H1 (cell line): ENCODE measurements around the gene TP53. TPM values are rescaled to one million over a fixed set of nuclear protein-coding genes. Genes with fewer than 3 reads are reported as not detected.

Source experiments
- CTCF ChIA-PET: fragments of 300-600 bp; sonication (Branson Sonifier 250); formaldehyde crosslinking; loops from one replicate; lab custom pipeline; 2021; ENCODE audit not compliant: partially characterized antibody; lab: Charles Lee
- POLR2A ChIA-PET: fragments of 300-600 bp; sonication (Branson Sonifier 250); formaldehyde crosslinking; loops from one replicate; lab custom pipeline; 2021; ENCODE audit warnings: inconsistent platforms; ENCODE audit not compliant: partially characterized antibody; lab: Charles Lee
- DNase-seq, 2 experiments: peaks; one replicate each; pipeline versions ENCODE4 v3.0.0 to v3.0.0-alpha.2; 2010 to 2022; ENCODE audit warnings: low spot score in 2 of 2, low read depth in 1 of 2, mixed read lengths in 1 of 2
- FAIRE-seq: peaks from 2 replicates; lab custom pipeline; 2011; peaks lifted over from hg19 to GRCh38; lab: Jason Lieb, UNC
- H2AFZ ChIP-seq: 2 replicates; pipeline ENCODE4 v1.8.1; 2012; ENCODE audit warnings: low read length, inconsistent platforms
- H2AK5ac ChIP-seq: 2 replicates; pipeline ENCODE4 v1.6.1; 2013; ENCODE audit warnings: low read depth, low read length
- H2BK120ac ChIP-seq: replicated peaks from 2 replicates; pipeline ENCODE3; 2013; ENCODE audit warnings: low read depth, low read length, inconsistent platforms
- H2BK12ac ChIP-seq: 2 replicates; pipeline ENCODE4 v1.6.1; 2013; ENCODE audit warnings: low read depth, low read length
- H2BK15ac ChIP-seq: 2 replicates; pipeline ENCODE4 v1.6.1; 2013; ENCODE audit warnings: low read length
- H2BK20ac ChIP-seq: 2 replicates; pipeline ENCODE4 v1.6.1; 2013; ENCODE audit warnings: low read length
- H2BK5ac ChIP-seq: 2 replicates; pipeline ENCODE4 v1.6.1; 2013; ENCODE audit warnings: low read depth, low read length
- H3K14ac ChIP-seq: 2 replicates; pipeline ENCODE4 v1.6.1; 2013; ENCODE audit warnings: inconsistent platforms; ENCODE audit not compliant: insufficient read length
- H3K18ac ChIP-seq: 2 replicates; pipeline ENCODE4 v1.6.1; 2013; ENCODE audit warnings: low read length; ENCODE audit errors: extremely low read depth
- H3K23ac ChIP-seq: 2 replicates; pipeline ENCODE4 v1.6.1; 2013; ENCODE audit warnings: inconsistent platforms; ENCODE audit not compliant: insufficient read length
- H3K23me2 ChIP-seq: 2 replicates; pipeline ENCODE4 v1.6.1; 2013; ENCODE audit warnings: low read depth, low read length
- H3K27ac ChIP-seq: 2 replicates; pipeline ENCODE4 v1.6.1; 2011; ENCODE audit warnings: low read depth, low read length, inconsistent platforms
- H3K27me3 ChIP-seq, 4 experiments: replicated peaks in 1 of 4; 1 replicate in 1 of 4; 2 replicates in 3 of 4; pipeline versions ENCODE4 v1.6.1 to v1.8.1; 2011 to 2013; ENCODE audit warnings: low read length in 3 of 4, mild to moderate bottlenecking in 3 of 4, inconsistent platforms in 2 of 4, mixed read lengths in 2 of 4, moderate library complexity in 1 of 4; ENCODE audit not compliant: control insufficient read depth in 3 of 4, insufficient read depth in 3 of 4; ENCODE audit errors: extremely low read depth in 1 of 4
- H3K36me3 ChIP-seq, 4 experiments: 2 replicates each; pipeline versions ENCODE4 v1.6.1 to v1.8.1; 2011 to 2013; ENCODE audit warnings: mild to moderate bottlenecking in 4 of 4, low read length in 3 of 4, moderate library complexity in 2 of 4, control low read depth in 1 of 4, inconsistent platforms in 1 of 4; ENCODE audit not compliant: insufficient read depth in 4 of 4, control insufficient read depth in 2 of 4
- H3K4ac ChIP-seq: replicated peaks from 2 replicates; pipeline ENCODE3; 2013; ENCODE audit warnings: low read length, low read depth, mixed read lengths, inconsistent platforms; ENCODE audit not compliant: insufficient read length
- H3K4me1 ChIP-seq, 4 experiments: replicated peaks in 1 of 4; 1 replicate in 1 of 4; 2 replicates in 3 of 4; pipeline versions ENCODE4 v1.6.1 to v1.8.1; 2011 to 2013; ENCODE audit warnings: low read length in 3 of 4, inconsistent platforms in 2 of 4, mixed read lengths in 1 of 4; ENCODE audit not compliant: insufficient read depth in 4 of 4, control insufficient read depth in 3 of 4
- H3K4me2 ChIP-seq, 2 experiments: 2 replicates each; pipeline versions ENCODE4 v1.6.1 to v1.8.1; 2011 to 2013; ENCODE audit warnings: low read depth in 2 of 2, low read length in 2 of 2, control low read depth in 1 of 2, inconsistent platforms in 1 of 2, mild to moderate bottlenecking in 1 of 2; ENCODE audit not compliant: insufficient read depth in 1 of 2
- H3K4me3 ChIP-seq, 4 experiments: fragments of 200-600, 300-600 bp in 1 of 4; sonication (generic), shearing (Covaris generic), sonication (Bioruptor Twin) in 1 of 4; 2 replicates each; pipeline versions ENCODE4 v1.5.1 to v1.8.1; 2011 to 2016; ENCODE audit warnings: low read length in 4 of 4, low read depth in 3 of 4, control low read depth in 2 of 4, inconsistent platforms in 2 of 4, mild to moderate bottlenecking in 2 of 4, mixed read lengths in 1 of 4, moderate library complexity in 1 of 4; ENCODE audit not compliant: insufficient read depth in 2 of 4; ENCODE audit errors: extremely low read depth in 1 of 4
- H3K56ac ChIP-seq: replicated peaks from 2 replicates; pipeline ENCODE3; 2013; ENCODE audit warnings: low read depth, mild to moderate bottlenecking, mixed read lengths, low read length, inconsistent platforms; ENCODE audit not compliant: insufficient read length
- H3K79me1 ChIP-seq: 2 replicates; pipeline ENCODE4 v1.6.1; 2013; ENCODE audit warnings: low read depth, low read length, control low read depth
- H3K79me2 ChIP-seq, 2 experiments: 2 replicates each; pipeline versions ENCODE4 v1.6.1 to v1.8.1; 2012 to 2013; ENCODE audit warnings: low read length in 2 of 2, mild to moderate bottlenecking in 2 of 2, inconsistent platforms in 1 of 2; ENCODE audit not compliant: insufficient read depth in 2 of 2, control insufficient read depth in 1 of 2
- H3K9ac ChIP-seq, 4 experiments: replicated peaks in 1 of 4; 1 replicate in 1 of 4; 2 replicates in 3 of 4; pipeline versions ENCODE4 v1.6.1 to v1.8.1; 2011 to 2013; ENCODE audit warnings: low read depth in 3 of 4, low read length in 3 of 4, control low read depth in 2 of 4, mild to moderate bottlenecking in 2 of 4, moderate library complexity in 2 of 4, inconsistent platforms in 1 of 4; ENCODE audit errors: extremely low read depth in 1 of 4
- H3K9me3 ChIP-seq, 2 experiments: 2 replicates each; pipeline versions ENCODE4 v1.6.1 to v1.8.1; 2012 to 2013; ENCODE audit warnings: mild to moderate bottlenecking in 2 of 2, moderate library complexity in 2 of 2, control low read depth in 1 of 2, inconsistent platforms in 1 of 2, low read depth in 1 of 2, low read length in 1 of 2, mixed read lengths in 1 of 2; ENCODE audit not compliant: insufficient read depth in 2 of 2
- H4K20me1 ChIP-seq, 2 experiments: replicated peaks in 1 of 2; 2 replicates each; pipeline versions ENCODE3 to v1.8.1; 2011 to 2013; ENCODE audit warnings: inconsistent platforms in 2 of 2, low read length in 2 of 2, mild to moderate bottlenecking in 1 of 2; ENCODE audit not compliant: insufficient read depth in 2 of 2, control insufficient read depth in 1 of 2
- H4K5ac ChIP-seq: 2 replicates; pipeline ENCODE4 v1.6.1; 2013; ENCODE audit warnings: low read length, low read depth, mixed read lengths, inconsistent platforms; ENCODE audit not compliant: insufficient read length
- H4K8ac ChIP-seq: 2 replicates; pipeline ENCODE4 v1.8.0; 2013; ENCODE audit warnings: mild to moderate bottlenecking, moderate library complexity, low read length, inconsistent platforms; ENCODE audit not compliant: insufficient read depth; ENCODE audit errors: extremely low read depth
- H4K91ac ChIP-seq: replicated peaks from 2 replicates; pipeline ENCODE3; 2013; ENCODE audit warnings: low read length, mixed read lengths, inconsistent platforms; ENCODE audit not compliant: insufficient read length
- JUND ChIP-seq: IDR thresholded peaks from 2 replicates; pipeline ENCODE4 v1.6.1; 2011; ENCODE audit warnings: mild to moderate bottlenecking, improper control_type of control experiment, low read length
- RAD21 ChIP-seq, 2 experiments: IDR thresholded peaks in 1 of 2; conservative IDR thresholded peaks in 1 of 2; 2 replicates each; pipeline ENCODE4 v1.6.1; 2011; ENCODE audit warnings: low read depth in 2 of 2, low read length in 2 of 2, improper control_type of control experiment in 1 of 2, inconsistent platforms in 1 of 2, mild to moderate bottlenecking in 1 of 2, moderate library complexity in 1 of 2
- WGBS, 2 experiments: shearing (Covaris generic) in 1 of 2; methylation state at CpG; one replicate each; pipeline versions ENCODE4 v1.1.6 to v1.1.7; 2013 to 2015; ENCODE audit warnings: low lambda C conversion rate in 2 of 2, mixed read lengths in 2 of 2, inconsistent platforms in 1 of 2, low coverage in 1 of 2, missing lambda C conversion rate in 1 of 2; ENCODE audit not compliant: insufficient replicate concordance in 2 of 2, insufficient coverage in 1 of 2, insufficient read length in 1 of 2; ENCODE audit errors: extremely low coverage in 1 of 2, missing lambda C conversion rate in 1 of 2; 5-methylcytosine and 5-hydroxymethylcytosine counted together
- polyA plus RNA-seq, 7 experiments: library from polyadenylated mRNA; depleted of rRNA in 3 of 7; stranded (reverse) in 5 of 7; unstranded in 2 of 7; fragments of >200 nt in 5 of 7; fragments of 200-250 nt in 2 of 7; gene quantifications; 1 replicate in 5 of 7; 2 replicates in 1 of 7; 4 replicates in 1 of 7; pipeline versions ENCODE4 v1.2.1 to v1.2.3, GENCODE V29; 2011 to 2013; ENCODE audit warnings: missing spikeins in 2 of 7, mixed read lengths in 2 of 7
- total RNA-seq: library from RNA; stranded (reverse); fragmentation: NEBNext Ultra II Directional; extraction: Animal tissue kit (Norgen Biotek cat#: 25700); gene quantifications from 2 replicates; pipeline ENCODE4 v1.2.1, GENCODE V29; 2021
- TF ChIP-seq, protein P1 (sequence below), 3 experiments: IDR thresholded peaks; 1 replicate in 2 of 3; 2 replicates in 1 of 3; pipeline versions ENCODE4 v1.5.1 to v1.6.1; 2011; ENCODE audit warnings: low read length in 3 of 3, mild to moderate bottlenecking in 3 of 3, inconsistent platforms in 2 of 3, low read depth in 1 of 3, moderate library complexity in 1 of 3; ENCODE audit not compliant: insufficient read depth in 1 of 3; ENCODE audit errors: control extremely low read depth in 1 of 3

Gene TP53
- total and polyA plus RNA-seq, 2 of the 8 experiments (the other 6 are each of a cell fraction or from before 2014, with no cell fraction given), result 143 to 198 TPM

- no peak overlapping the region for H3K23ac ChIP-seq
- H3K4me3 ChIP-seq, result no peak overlapping the region
- H2BK12ac ChIP-seq, result 0 out of 2 replicates have a peak overlapping the region, but pooled peaks have one; percentile 39
- H2BK5ac ChIP-seq, result no peak overlapping the region
- H3K79me2 ChIP-seq, result no peaks in the 10 kb centered on the region
- no peak overlapping the region for H2BK15ac ChIP-seq
- peaks cover under 1% of the 10 kb centered on the region; the same call in 1 of the 2 replicates for H3K23me2 ChIP-seq
- peaks cover 0 to 7% (median 0%) of the 10 kb centered on the region in 4 experiments; a peak in 1 of 7 replicates for H3K27me3 ChIP-seq
- peak overlapping the region; percentile 23; the same call in 1 of the 2 replicates for H2BK20ac ChIP-seq
- ChIA-PET CTCF (interaction anchor here (0.7 to 10.1 kb wide), 17 partner anchors 8 to 135 kb away, joined by 3 to 86 read pairs (median 3); partner anchors contain the start of genes KDM6B, SAT2, SHBG and TP53), POLR2A (interaction anchor here (1.5 to 8.8 kb wide), 2 partner anchors 8 to 24 kb away, joined by 5 to 88 read pairs; partner anchors contain the start of genes TP53 and WRAP53)
- no peak overlapping the region for H3K27ac ChIP-seq
- H2AK5ac ChIP-seq, result 0 out of 2 replicates have a peak overlapping the region, but pooled peaks have one; percentile 13
- no peak overlapping the region for H4K8ac ChIP-seq
- H3K18ac ChIP-seq, result no peak overlapping the region
- FAIRE-seq, result no peak
- H3K9me3 ChIP-seq, result no peaks in the 10 kb centered on the region
- H2AFZ ChIP-seq, result no peak overlapping the region
- 75% methylated on average over 7 of the region's 7 CpGs; no CpG with 5 or more reads in 1 of the 2 experiments for WGBS, 2 experiments
- no peak overlapping the region for H4K5ac ChIP-seq
- H3K79me1 ChIP-seq, result no peaks in the 10 kb centered on the region; the same call in 1 of the 2 replicates
- H3K4me1 ChIP-seq, result peaks cover 3 to 20% (median 12%) of the 10 kb centered on the region in 4 experiments
- H3K9ac ChIP-seq, result no peak overlapping the region
- peaks cover 0 to 5% of the 10 kb centered on the region in 2 experiments for H4K20me1 ChIP-seq
- peak overlapping the region; percentile 37 to 50; a peak in 3 of 4 replicates for H3K4me2 ChIP-seq
- no peak overlapping the region for H2BK120ac ChIP-seq
- DNase-seq, result peak in 1 of 2 experiments; percentile 56
- no peak overlapping the region for H3K56ac ChIP-seq
- H4K91ac ChIP-seq, result no peak overlapping the region
- H3K4ac ChIP-seq, result no peak overlapping the region
- no peak for TF ChIP-seq JUND
- TF ChIP-seq, protein P1, sequence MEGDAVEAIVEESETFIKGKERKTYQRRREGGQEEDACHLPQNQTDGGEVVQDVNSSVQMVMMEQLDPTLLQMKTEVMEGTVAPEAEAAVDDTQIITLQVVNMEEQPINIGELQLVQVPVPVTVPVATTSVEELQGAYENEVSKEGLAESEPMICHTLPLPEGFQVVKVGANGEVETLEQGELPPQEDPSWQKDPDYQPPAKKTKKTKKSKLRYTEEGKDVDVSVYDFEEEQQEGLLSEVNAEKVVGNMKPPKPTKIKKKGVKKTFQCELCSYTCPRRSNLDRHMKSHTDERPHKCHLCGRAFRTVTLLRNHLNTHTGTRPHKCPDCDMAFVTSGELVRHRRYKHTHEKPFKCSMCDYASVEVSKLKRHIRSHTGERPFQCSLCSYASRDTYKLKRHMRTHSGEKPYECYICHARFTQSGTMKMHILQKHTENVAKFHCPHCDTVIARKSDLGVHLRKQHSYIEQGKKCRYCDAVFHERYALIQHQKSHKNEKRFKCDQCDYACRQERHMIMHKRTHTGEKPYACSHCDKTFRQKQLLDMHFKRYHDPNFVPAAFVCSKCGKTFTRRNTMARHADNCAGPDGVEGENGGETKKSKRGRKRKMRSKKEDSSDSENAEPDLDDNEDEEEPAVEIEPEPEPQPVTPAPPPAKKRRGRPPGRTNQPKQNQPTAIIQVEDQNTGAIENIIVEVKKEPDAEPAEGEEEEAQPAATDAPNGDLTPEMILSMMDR (IDR thresholded peaks at IDR 0.05; ENCODE audit: control extremely low read depth in 1 of 3, insufficient read depth in 1 of 3, low read depth in 1 of 3, low read length in 3 of 3), result peak; percentile 47 to 84 (median 76); a peak in 3 of 4 replicates
- peak; percentile 32 to 46; a peak in 3 of 4 replicates for TF ChIP-seq RAD21 (IDR thresholded peaks at IDR 0.05 in 1 of 2, conservative IDR thresholded peaks at IDR 0.05 in 1 of 2; ENCODE audit: low read depth in 2 of 2, low read length in 2 of 2)
- no peak overlapping the region for H3K14ac ChIP-seq
- H3K36me3 ChIP-seq, result no peaks in the 10 kb centered on the region
Measured at GRCh38 chr17:7711051-7711755, 23.9 kb upstream of the TP53 start.
